ENCODE measurements around the gene HMGXB4. TPM values are rescaled to one million over a fixed set of nuclear protein-coding genes. Genes with fewer than 3 reads are reported as not detected.

The HMGXB4 gene
- total RNA-seq, 4 donors from 2014 or later, result 10.8 to 19.0 (median 16.1) TPM

- H3K4me3 ChIP-seq, result no peak overlapping the region
- peaks cover 0 to 35% (median 7%) of the 10 kb centered on the region in 3 donors for H3K4me1 ChIP-seq
- no peaks in the 10 kb centered on the region for H3K27me3 ChIP-seq
Measured at GRCh38 chr22:35307892-35308291, 50.6 kb downstream of the HMGXB4 start.

GRCh38 chr22:35308480-35309021 is 51.3 kb downstream of the HMGXB4 start:
- TF ChIP-seq, protein P1, sequence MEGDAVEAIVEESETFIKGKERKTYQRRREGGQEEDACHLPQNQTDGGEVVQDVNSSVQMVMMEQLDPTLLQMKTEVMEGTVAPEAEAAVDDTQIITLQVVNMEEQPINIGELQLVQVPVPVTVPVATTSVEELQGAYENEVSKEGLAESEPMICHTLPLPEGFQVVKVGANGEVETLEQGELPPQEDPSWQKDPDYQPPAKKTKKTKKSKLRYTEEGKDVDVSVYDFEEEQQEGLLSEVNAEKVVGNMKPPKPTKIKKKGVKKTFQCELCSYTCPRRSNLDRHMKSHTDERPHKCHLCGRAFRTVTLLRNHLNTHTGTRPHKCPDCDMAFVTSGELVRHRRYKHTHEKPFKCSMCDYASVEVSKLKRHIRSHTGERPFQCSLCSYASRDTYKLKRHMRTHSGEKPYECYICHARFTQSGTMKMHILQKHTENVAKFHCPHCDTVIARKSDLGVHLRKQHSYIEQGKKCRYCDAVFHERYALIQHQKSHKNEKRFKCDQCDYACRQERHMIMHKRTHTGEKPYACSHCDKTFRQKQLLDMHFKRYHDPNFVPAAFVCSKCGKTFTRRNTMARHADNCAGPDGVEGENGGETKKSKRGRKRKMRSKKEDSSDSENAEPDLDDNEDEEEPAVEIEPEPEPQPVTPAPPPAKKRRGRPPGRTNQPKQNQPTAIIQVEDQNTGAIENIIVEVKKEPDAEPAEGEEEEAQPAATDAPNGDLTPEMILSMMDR (IDR thresholded peaks at IDR 0.05), result no peak
- TF ChIP-seq POLR2AphosphoS5 (IDR thresholded peaks at IDR 0.05) (no peak), POLR2A (IDR thresholded peaks at IDR 0.05) (no peak), EP300 (IDR thresholded peaks at IDR 0.05) (no peak)
- Histone ChIP-seq H3K4me3 (no peak overlapping the region), H3K36me3 (peaks cover 0 to 5% of the 10 kb centered on the region in 2 donors), H3K9me3 (no peaks in the 10 kb centered on the region), H3K27me3 (no peaks in the 10 kb centered on the region), H3K4me1 (peaks cover 0 to 42% (median 13%) of the 10 kb centered on the region in 3 donors), H3K27ac (no peak overlapping the region)
- 71 to 93% methylated on average over 2 to 6 of the region's 6 CpGs for WGBS, 2 donors (ENCODE audit: low coverage in 1 of 2)
- ATAC-seq, result no peak

More at GRCh38 chr22:35307892-35308291, 50.6 kb downstream of the HMGXB4 start:
- Histone ChIP-seq H3K27ac (no peak overlapping the region), H3K9me3 (no peaks in the 10 kb centered on the region), H3K36me3 (peaks cover 0 to 5% of the 10 kb centered on the region in 2 donors)
- ATAC-seq, result no peak
- TF ChIP-seq POLR2AphosphoS5 (IDR thresholded peaks at IDR 0.05), result no peak
- no peak for TF ChIP-seq EP300 (IDR thresholded peaks at IDR 0.05)
- TF ChIP-seq, protein P1 (IDR thresholded peaks at IDR 0.05), result no peak
- TF ChIP-seq POLR2A (IDR thresholded peaks at IDR 0.05), result no peak
- 89 to 93% methylated on average over 6 to 7 of the region's 7 CpGs for WGBS, 2 donors (ENCODE audit: low coverage in 1 of 2)

- TF ChIP-seq, protein P1 (IDR thresholded peaks at IDR 0.05), result no peak
- TF ChIP-seq POLR2A (IDR thresholded peaks at IDR 0.05) (no peak), POLR2AphosphoS5 (IDR thresholded peaks at IDR 0.05) (no peak), EP300 (IDR thresholded peaks at IDR 0.05) (no peak)
- Histone ChIP-seq H3K36me3 (peaks cover 0 to 5% of the 10 kb centered on the region in 2 donors), H3K4me3 (no peak overlapping the region), H3K27me3 (no peaks in the 10 kb centered on the region), H3K4me1 (peaks cover 0 to 59% (median 20%) of the 10 kb centered on the region in 3 donors), H3K9me3 (no peaks in the 10 kb centered on the region), H3K27ac (no peak overlapping the region)
- 72 to 83% methylated on average over 6 to 13 of the region's 18 CpGs for WGBS, 2 donors (ENCODE audit: low coverage in 1 of 2)
- ATAC-seq, result no peak
Measured at GRCh38 chr22:35310556-35311550, 53.6 kb downstream of the HMGXB4 start.

GRCh38 chr22:35311551-35311999 is 54.3 kb downstream of the HMGXB4 start:
- H3K9me3 ChIP-seq, result no peaks in the 10 kb centered on the region
- H3K27ac ChIP-seq, result no peak overlapping the region
- peaks cover 0 to 12% of the 10 kb centered on the region in 2 donors for H3K36me3 ChIP-seq
- WGBS, 2 donors (ENCODE audit: low coverage in 1 of 2), result 85 to 100% methylated on average over 1 to 5 of the region's 8 CpGs
- no peak for TF ChIP-seq POLR2AphosphoS5 (IDR thresholded peaks at IDR 0.05)
- no peak for TF ChIP-seq POLR2A (IDR thresholded peaks at IDR 0.05)
- TF ChIP-seq, protein P1 (IDR thresholded peaks at IDR 0.05), result no peak
- TF ChIP-seq EP300 (IDR thresholded peaks at IDR 0.05), result no peak
- H3K4me1 ChIP-seq, result peaks cover 0 to 54% (median 20%) of the 10 kb centered on the region in 3 donors
- H3K27me3 ChIP-seq, result no peaks in the 10 kb centered on the region
- ATAC-seq, result no peak
- no peak overlapping the region for H3K4me3 ChIP-seq

Data from gastroesophageal sphincter (tissue), 4 donors.